Trophoblast cell (in vitro differentiated cells and primary cell): ENCODE results near the gene RAB3C.

ENCODE experiments used
- DNase-seq, 2 donors: peaks; one replicate each; pipeline ENCODE4 v3.0.0-alpha.2; 2016
- H2AFZ ChIP-seq: 2 replicates; pipeline ENCODE4 v1.6.1; 2013; ENCODE audit warnings: low read length, moderate library complexity, mild to moderate bottlenecking; ENCODE audit not compliant: insufficient read depth, poor library complexity
- H2AK5ac ChIP-seq: 2 replicates; pipeline ENCODE4 v1.6.1; 2013; ENCODE audit warnings: mild to moderate bottlenecking, low read length
- H2BK120ac ChIP-seq: 2 replicates; pipeline ENCODE4 v1.6.1; 2013; ENCODE audit warnings: low read length, mild to moderate bottlenecking, moderate library complexity; ENCODE audit not compliant: insufficient read depth, poor library complexity
- H2BK12ac ChIP-seq: 2 replicates; pipeline ENCODE4 v1.6.1; 2013; ENCODE audit warnings: mild to moderate bottlenecking, low read length, moderate library complexity
- H2BK5ac ChIP-seq: 2 replicates; pipeline ENCODE4 v1.6.1; 2013; ENCODE audit warnings: low read length, low read depth, moderate library complexity, mild to moderate bottlenecking; ENCODE audit not compliant: poor library complexity
- H3K14ac ChIP-seq: 2 replicates; pipeline ENCODE4 v1.6.1; 2013; ENCODE audit warnings: mild to moderate bottlenecking, low read length
- H3K18ac ChIP-seq: 2 replicates; pipeline ENCODE4 v1.6.1; 2013; ENCODE audit warnings: mild to moderate bottlenecking, low read length
- H3K23ac ChIP-seq: 2 replicates; pipeline ENCODE4 v1.6.1; 2013; ENCODE audit warnings: low read length
- H3K27ac ChIP-seq: 2 replicates; pipeline ENCODE4 v1.5.1; 2013; ENCODE audit warnings: low read depth, mild to moderate bottlenecking, inconsistent platforms, low read length, moderate library complexity
- H3K27me3 ChIP-seq: 2 replicates; pipeline ENCODE4 v1.6.1; 2013; ENCODE audit warnings: inconsistent platforms, mild to moderate bottlenecking, low read length, moderate library complexity; ENCODE audit not compliant: insufficient read depth
- H3K36me3 ChIP-seq, 2 experiments: 1 replicate in 1 of 2; 2 replicates in 1 of 2; pipeline ENCODE4 v1.6.1; 2013; ENCODE audit warnings: low read length in 2 of 2, mild to moderate bottlenecking in 2 of 2, moderate library complexity in 1 of 2; ENCODE audit not compliant: insufficient read depth in 2 of 2, control insufficient read depth in 1 of 2
- H3K4ac ChIP-seq: 2 replicates; pipeline ENCODE4 v1.6.1; 2013; ENCODE audit warnings: low read depth, mild to moderate bottlenecking, low read length, moderate library complexity
- H3K4me1 ChIP-seq, 2 experiments: 1 replicate in 1 of 2; 2 replicates in 1 of 2; pipeline ENCODE4 v1.6.1; 2013; ENCODE audit warnings: low read length in 2 of 2, mild to moderate bottlenecking in 2 of 2, moderate library complexity in 1 of 2; ENCODE audit not compliant: insufficient read depth in 2 of 2, control insufficient read depth in 1 of 2
- H3K4me2 ChIP-seq: 2 replicates; pipeline ENCODE4 v1.6.1; 2013; ENCODE audit warnings: inconsistent platforms, mild to moderate bottlenecking, low read length, moderate library complexity
- H3K4me3 ChIP-seq: 2 replicates; pipeline ENCODE4 v1.5.1; 2013; ENCODE audit warnings: mild to moderate bottlenecking, low read depth, low read length, inconsistent platforms
- H3K79me1 ChIP-seq: one replicate; pipeline ENCODE4 v1.6.1; 2013; ENCODE audit warnings: low read length
- H3K79me2 ChIP-seq: 2 replicates; pipeline ENCODE4 v1.6.1; 2013; ENCODE audit warnings: low read length, mild to moderate bottlenecking; ENCODE audit not compliant: control insufficient read depth, insufficient read depth, poor library complexity
- H3K9ac ChIP-seq: 2 replicates; pipeline ENCODE4 v1.6.1; 2013; ENCODE audit warnings: mild to moderate bottlenecking, low read length
- H3K9me3 ChIP-seq: 2 replicates; pipeline ENCODE4 v1.6.1; 2013; ENCODE audit warnings: low read depth, mild to moderate bottlenecking, control low read depth, inconsistent platforms, low read length; ENCODE audit not compliant: insufficient read depth
- H4K12ac ChIP-seq: 2 replicates; pipeline ENCODE4 v1.6.1; 2013; ENCODE audit warnings: low read depth, mild to moderate bottlenecking, low read length, moderate library complexity
- H4K8ac ChIP-seq: 2 replicates; pipeline ENCODE4 v1.6.1; 2013; ENCODE audit warnings: low read depth, mild to moderate bottlenecking, low read length, moderate library complexity
- H4K91ac ChIP-seq: one replicate; pipeline ENCODE4 v1.6.1; 2013; ENCODE audit warnings: low read depth, mild to moderate bottlenecking, low read length, moderate library complexity
- WGBS: extraction: QIAGEN DNeasy Blood & Tissue Kit; methylation state at CpG from one replicate; pipeline ENCODE4 v1.1.7; 2013; ENCODE audit warnings: missing lambda C conversion rate; ENCODE audit not compliant: insufficient read length, insufficient coverage; ENCODE audit errors: extremely low coverage; 5-methylcytosine and 5-hydroxymethylcytosine counted together

The RAB3C gene

DNA sequence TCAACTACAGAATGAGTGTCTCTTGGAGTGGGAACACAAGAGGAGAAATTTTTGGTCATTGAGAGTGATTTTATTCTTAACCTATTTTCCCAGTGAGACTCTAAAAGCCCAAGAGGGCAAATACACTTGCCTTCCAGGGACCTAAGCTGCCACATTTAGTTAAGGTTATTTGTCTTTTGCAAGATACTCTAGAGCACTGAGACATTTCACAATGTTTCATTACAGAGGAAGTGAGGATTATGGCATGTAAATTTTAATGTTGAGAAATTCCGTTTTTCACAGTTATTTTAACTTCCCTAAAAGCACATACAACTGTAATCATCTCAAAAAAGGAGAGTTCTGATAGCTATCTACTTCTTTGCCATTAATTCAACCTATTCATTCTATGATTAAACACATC, 38.7 kb upstream of the RAB3C start:
- no peaks in the 10 kb centered on the region for H3K36me3 ChIP-seq
- no peak overlapping the region for H2AFZ ChIP-seq
- WGBS: no CpG with 5 or more reads among the region's 1 CpG
- no peak overlapping the region for H3K9ac ChIP-seq
- H2BK12ac ChIP-seq: no peak overlapping the region
- peak in 1 of 2 donors; percentile 43 for DNase-seq
- no peak overlapping the region for H2BK120ac ChIP-seq
- no peaks in the 10 kb centered on the region for H3K79me2 ChIP-seq
- H3K4me2 ChIP-seq: no peak overlapping the region
- H3K4ac ChIP-seq: no peak overlapping the region
- H3K4me3 ChIP-seq: no peak overlapping the region
- no peak overlapping the region for H2AK5ac ChIP-seq
- H3K79me1 ChIP-seq: peaks cover 2% of the 10 kb centered on the region
- no peak overlapping the region for H3K18ac ChIP-seq
- no peaks in the 10 kb centered on the region for H3K9me3 ChIP-seq
- no peak overlapping the region for H4K8ac ChIP-seq
- no peak overlapping the region for H3K23ac ChIP-seq
- H3K14ac ChIP-seq: no peak overlapping the region
- no peak overlapping the region for H2BK5ac ChIP-seq
- no peaks in the 10 kb centered on the region for H3K27me3 ChIP-seq
- no peak overlapping the region for H3K27ac ChIP-seq
- H4K91ac ChIP-seq: no peak overlapping the region
- H3K4me1 ChIP-seq: no peaks in the 10 kb centered on the region
- H4K12ac ChIP-seq: no peak overlapping the region

DNA sequence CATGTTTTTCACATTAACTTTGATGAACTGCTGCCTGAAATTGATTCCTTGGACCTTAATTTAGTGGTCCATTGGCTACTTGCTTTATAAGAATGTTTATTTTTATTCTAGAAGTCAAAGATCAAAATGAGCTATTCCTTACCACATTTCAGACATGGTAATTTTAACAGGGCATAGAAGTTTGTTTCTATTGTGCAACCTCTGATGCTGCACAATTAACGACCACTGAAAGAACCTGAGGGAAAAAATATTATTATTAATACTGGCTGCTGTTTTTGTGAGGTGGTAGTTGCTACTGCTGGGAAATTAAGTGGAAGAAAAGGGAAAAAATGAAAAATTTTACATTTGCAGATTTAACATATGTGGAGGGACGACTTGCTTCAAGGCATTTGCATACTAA, 37.9 kb upstream of the RAB3C start:
- no CpG with 5 or more reads among the region's 2 CpGs for WGBS
- no peak overlapping the region for H3K4ac ChIP-seq
- H3K27ac ChIP-seq: no peak overlapping the region
- no peak overlapping the region for H2BK12ac ChIP-seq
- H3K36me3 ChIP-seq: no peaks in the 10 kb centered on the region
- H3K79me2 ChIP-seq: no peaks in the 10 kb centered on the region
- H3K4me2 ChIP-seq: no peak overlapping the region
- H2BK120ac ChIP-seq: no peak overlapping the region
- no peak overlapping the region for H3K4me3 ChIP-seq
- H3K23ac ChIP-seq: no peak overlapping the region
- no peak overlapping the region for H2AK5ac ChIP-seq
- DNase-seq: no peak
- no peaks in the 10 kb centered on the region for H3K9me3 ChIP-seq
- no peak overlapping the region for H3K14ac ChIP-seq
- H3K27me3 ChIP-seq: no peaks in the 10 kb centered on the region
- H2AFZ ChIP-seq: no peak overlapping the region
- no peak overlapping the region for H3K9ac ChIP-seq
- no peak overlapping the region for H3K18ac ChIP-seq
- H4K91ac ChIP-seq: no peak overlapping the region
- peaks cover 2% of the 10 kb centered on the region for H3K79me1 ChIP-seq
- H4K8ac ChIP-seq: no peak overlapping the region
- H2BK5ac ChIP-seq: no peak overlapping the region
- H4K12ac ChIP-seq: no peak overlapping the region
- no peaks in the 10 kb centered on the region for H3K4me1 ChIP-seq

DNA sequence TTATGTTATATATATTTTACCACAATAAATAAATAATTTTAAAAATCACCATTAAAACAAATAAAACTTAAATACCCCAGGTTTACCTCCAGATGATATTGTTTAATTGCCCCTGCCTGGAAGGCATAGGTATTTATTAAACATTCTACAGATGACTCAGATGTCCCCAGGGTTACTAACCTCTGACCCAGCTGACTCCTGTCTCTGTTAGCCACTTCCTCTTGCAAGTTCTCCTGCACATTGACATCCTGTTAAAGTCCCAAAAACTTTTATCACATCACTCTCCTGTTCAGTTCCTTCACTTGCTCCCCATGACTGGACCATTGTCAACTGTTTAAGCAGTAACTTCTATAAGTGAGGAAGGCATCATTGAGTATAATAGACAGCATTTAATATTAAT, 37.0 kb upstream of the RAB3C start:
- Histone ChIP-seq H3K9ac (no peak overlapping the region), H3K79me2 (no peaks in the 10 kb centered on the region), H3K4me3 (no peak overlapping the region), H3K23ac (no peak overlapping the region), H3K18ac (no peak overlapping the region), H3K4me1 (no peaks in the 10 kb centered on the region), H3K79me1 (peaks cover 2% of the 10 kb centered on the region), H3K9me3 (no peaks in the 10 kb centered on the region), H2AK5ac (no peak overlapping the region), H2BK120ac (no peak overlapping the region), H4K12ac (no peak overlapping the region), H3K27ac (no peak overlapping the region), H3K4ac (no peak overlapping the region), H2BK12ac (no peak overlapping the region), H2AFZ (no peak overlapping the region), H3K27me3 (no peaks in the 10 kb centered on the region), H3K36me3 (no peaks in the 10 kb centered on the region), H4K91ac (no peak overlapping the region), H3K4me2 (no peak overlapping the region), H2BK5ac (no peak overlapping the region), H3K14ac (no peak overlapping the region), H4K8ac (no peak overlapping the region)
- DNase-seq: peak; percentile 43 to 73

DNA sequence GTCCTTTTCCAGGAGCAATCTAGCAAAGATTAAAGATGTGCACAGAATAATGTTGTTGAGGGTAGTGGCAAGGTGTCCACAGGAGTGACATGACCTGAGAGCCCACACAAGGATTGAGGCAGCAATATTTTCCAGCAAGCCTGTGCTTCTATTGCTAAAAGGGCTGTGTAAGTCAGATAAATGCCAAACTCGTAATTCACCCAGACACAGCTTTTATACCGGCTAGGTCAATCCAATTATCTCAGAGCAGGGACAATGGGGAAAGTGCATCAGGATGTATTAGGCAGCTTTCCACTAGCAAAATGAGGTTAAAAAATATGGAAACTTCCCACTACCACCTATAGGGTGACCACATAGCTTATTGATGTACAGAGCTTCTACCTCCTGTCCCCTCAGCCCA, 34.8 kb upstream of the RAB3C start:
- Histone ChIP-seq H2BK5ac (no peak overlapping the region), H3K27me3 (no peaks in the 10 kb centered on the region), H2BK120ac (no peak overlapping the region), H3K14ac (no peak overlapping the region), H3K9me3 (no peaks in the 10 kb centered on the region), H4K12ac (no peak overlapping the region), H3K27ac (no peak overlapping the region), H3K36me3 (no peaks in the 10 kb centered on the region), H2BK12ac (no peak overlapping the region), H4K91ac (no peak overlapping the region), H2AFZ (no peak overlapping the region), H3K4me2 (no peak overlapping the region), H3K18ac (no peak overlapping the region), H3K23ac (no peak overlapping the region), H3K9ac (no peak overlapping the region), H3K4me1 (no peaks in the 10 kb centered on the region), H3K4me3 (no peak overlapping the region), H3K79me2 (no peaks in the 10 kb centered on the region), H3K79me1 (peaks cover 2% of the 10 kb centered on the region), H3K4ac (no peak overlapping the region), H2AK5ac (no peak overlapping the region), H4K8ac (no peak overlapping the region)
- no peak for DNase-seq
- no CpG with 5 or more reads among the region's 2 CpGs for WGBS

DNA sequence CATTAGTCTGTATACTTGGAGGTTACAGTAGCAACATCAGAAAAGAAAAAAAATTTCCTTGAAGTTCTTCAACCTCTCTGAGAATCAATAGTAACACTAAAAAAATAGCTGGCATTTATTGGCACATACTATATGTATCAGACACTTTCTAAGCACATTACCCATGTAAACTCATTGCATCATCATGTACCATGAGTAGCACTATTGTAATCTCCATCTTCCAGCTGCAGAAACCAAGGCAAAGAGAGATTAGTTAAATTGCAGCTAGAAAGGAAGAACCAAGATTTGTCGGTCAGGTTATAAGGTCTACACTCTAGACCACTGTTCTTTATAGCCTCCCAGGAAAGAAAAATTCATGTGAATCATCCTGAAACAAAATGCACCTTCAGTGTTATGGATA, 31.4 kb upstream of the RAB3C start:
- no CpG with 5 or more reads among the region's 1 CpG for WGBS
- Histone ChIP-seq H3K18ac (no peak overlapping the region), H3K79me1 (no peaks in the 10 kb centered on the region), H4K91ac (no peak overlapping the region), H4K12ac (no peak overlapping the region), H2BK12ac (no peak overlapping the region), H2AK5ac (no peak overlapping the region), H2BK5ac (no peak overlapping the region), H3K4ac (no peak overlapping the region), H3K27ac (no peak overlapping the region), H2AFZ (no peak overlapping the region), H3K79me2 (no peaks in the 10 kb centered on the region), H3K14ac (no peak overlapping the region), H3K4me2 (no peak overlapping the region), H3K4me1 (no peaks in the 10 kb centered on the region), H3K23ac (no peak overlapping the region), H3K9ac (no peak overlapping the region), H3K9me3 (no peaks in the 10 kb centered on the region), H2BK120ac (no peak overlapping the region), H3K4me3 (no peak overlapping the region), H4K8ac (no peak overlapping the region), H3K36me3 (no peaks in the 10 kb centered on the region), H3K27me3 (no peaks in the 10 kb centered on the region)
- no peak for DNase-seq
